NCI-H1694 treated with DMSO at 0.1 percent for 48 hours (cell line): ENCODE data around the gene FCAMR.
"Not testable (repeated sequence)": the region's sequence is repeated elsewhere in the genome, so short reads cannot be mapped to it uniquely, and the experiment has no call there.

Source experiments
- DNase-seq: peaks from one replicate; lab custom pipeline; 2025; lab: John Stamatoyannopoulos, UW

FCAMR gene

GRCh38 chr1:206933333-206933945, 36.8 kb downstream of the FCAMR start:
- no peak for DNase-seq

- no peak for DNase-seq
Observed at GRCh38 chr1:206932177-206932576, 38.1 kb downstream of the FCAMR start.

DNA sequence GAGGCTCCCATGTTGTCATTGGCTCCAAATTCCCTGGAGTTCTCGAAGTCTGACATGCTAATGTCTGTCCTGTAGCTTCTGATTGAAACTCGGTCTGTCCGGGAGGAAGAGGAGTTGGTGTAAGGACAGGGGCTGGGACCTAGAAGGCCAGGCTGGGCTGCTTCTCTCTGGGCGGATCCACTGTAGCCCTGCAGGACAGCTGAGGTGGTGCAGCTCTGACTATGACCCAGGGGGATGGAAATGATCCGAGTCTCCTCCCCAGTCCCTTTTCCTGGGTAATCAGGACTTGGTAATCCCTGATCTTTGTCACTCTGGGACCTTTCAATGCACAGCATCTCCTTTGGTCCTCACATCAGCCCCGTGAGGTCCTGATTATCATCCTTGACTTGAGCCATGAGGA, 38.6 kb downstream of the FCAMR start:
- DNase-seq, result no peak

DNA sequence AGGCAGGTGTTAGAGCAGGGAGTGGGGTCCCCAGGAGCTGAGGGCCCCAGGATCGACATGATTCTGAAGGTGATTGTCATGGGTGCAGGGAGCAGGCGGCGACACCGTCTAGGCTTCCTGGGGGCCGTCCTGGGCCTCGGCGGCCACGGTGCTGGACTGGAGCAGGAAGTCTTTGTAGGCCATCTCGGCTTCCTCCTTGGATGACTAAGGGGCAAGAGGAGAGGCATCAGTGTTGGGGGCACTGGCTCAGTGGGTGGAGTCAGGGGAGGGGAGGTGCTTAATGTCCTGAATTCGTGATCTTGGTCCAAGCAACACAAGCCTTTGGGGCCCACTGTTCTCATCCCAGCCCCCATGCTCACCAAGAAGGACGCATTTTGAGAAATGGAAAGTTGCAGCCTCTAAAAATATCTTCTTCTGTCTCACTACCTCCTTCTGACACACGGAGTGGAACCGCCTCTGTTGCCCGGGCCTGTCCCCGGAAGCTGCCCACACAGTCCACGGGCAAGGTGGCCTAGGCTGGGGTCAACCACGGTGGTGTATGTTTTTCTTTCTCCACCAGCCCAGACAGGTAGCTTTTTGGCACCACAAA, 40.0 kb downstream of the FCAMR start:
- no peak for DNase-seq

DNA sequence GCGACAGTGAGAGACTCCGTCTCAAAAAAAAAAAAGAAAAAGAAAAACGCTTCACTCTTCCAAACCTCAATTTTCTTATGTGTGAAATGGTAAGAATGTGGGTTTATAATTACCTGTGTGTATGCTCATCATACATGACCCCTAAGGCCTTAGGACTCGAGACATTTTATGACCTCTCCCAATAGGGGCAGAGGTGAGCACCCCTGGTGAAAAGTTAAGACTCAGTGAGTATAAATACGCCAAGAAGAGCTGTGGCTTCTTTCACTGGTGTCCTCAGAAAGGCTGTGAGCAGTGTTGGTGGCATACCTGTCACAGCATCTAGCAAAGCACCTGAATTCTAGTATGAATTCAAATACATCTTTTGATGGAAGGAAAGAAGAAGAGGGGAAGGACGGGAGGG, 40.7 kb downstream of the FCAMR start:
- no peak for DNase-seq

DNA sequence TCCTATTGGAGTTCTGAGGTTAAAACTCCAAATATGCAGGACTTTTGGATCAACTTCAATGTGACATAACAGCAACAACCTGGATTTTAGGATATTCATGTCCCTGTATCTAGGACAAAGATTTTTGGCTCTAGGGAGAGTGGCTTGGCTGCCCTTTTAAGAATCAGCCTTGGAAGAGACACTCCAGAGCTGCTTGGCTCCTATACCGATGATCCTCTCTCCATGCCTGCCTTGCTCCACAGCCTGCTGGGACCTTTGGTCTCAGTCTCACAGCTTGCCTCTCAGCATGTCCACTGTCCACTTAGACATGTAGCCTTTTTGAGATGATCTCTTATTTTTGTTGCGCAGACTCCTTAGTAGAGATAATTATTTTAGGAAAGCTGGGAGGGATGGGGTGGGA, 44.0 kb downstream of the FCAMR start:
- no peak for DNase-seq

GRCh38 chr1:206925106-206925736, 45.0 kb downstream of the FCAMR start:
- no peak for DNase-seq

- no peak for DNase-seq
Observed at GRCh38 chr1:206924592-206925105, 45.6 kb downstream of the FCAMR start.

GRCh38 chr1:206923961-206924557, 46.2 kb downstream of the FCAMR start:
- not testable (repeated sequence) for DNase-seq

DNA sequence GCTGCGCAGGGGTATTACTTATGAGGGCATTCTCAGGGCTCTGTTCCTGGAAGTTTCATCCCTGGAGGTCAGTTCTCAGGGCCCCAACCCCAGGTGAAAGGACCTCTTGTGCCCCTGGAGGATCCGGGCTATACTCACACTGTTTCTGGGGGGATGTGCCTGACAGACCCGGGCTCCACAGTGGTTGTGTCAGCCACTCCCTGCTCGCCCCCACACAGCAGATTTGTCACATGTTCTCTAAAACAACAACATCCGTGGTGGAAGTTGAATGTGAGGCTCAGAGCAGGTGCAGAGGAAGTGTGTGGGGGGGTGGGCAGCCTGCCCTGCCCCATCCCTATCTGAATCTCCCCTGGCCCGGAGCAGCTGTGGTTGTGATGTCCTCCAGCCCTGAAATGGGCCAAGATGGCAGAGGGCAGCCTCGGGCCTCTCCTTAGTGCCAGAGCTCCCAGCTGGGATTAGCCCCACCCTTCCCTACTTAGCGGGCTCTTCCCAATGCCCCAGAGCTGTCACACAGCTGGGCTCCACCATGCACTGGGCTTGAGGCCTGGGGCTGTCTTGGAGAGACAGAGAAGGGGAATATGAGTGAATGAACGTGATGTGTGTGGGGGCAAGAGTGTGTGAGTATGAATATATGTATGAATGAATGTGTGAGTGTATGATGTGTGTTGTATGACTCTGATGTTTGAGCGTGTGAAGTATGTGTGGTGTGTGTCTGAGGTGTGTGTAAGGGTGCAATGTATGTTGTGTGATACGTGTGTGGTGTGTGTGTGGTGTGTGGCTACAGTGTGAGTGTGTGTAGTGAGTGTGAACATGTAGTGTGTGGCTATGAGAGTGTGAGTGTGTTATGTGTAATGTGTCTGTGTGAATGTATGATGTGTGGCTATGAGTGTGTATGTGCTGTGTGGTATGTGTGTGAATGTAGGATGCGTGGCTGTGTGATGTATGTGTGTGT, 47.0 kb downstream of the FCAMR start:
- DNase-seq, result no peak

DNA sequence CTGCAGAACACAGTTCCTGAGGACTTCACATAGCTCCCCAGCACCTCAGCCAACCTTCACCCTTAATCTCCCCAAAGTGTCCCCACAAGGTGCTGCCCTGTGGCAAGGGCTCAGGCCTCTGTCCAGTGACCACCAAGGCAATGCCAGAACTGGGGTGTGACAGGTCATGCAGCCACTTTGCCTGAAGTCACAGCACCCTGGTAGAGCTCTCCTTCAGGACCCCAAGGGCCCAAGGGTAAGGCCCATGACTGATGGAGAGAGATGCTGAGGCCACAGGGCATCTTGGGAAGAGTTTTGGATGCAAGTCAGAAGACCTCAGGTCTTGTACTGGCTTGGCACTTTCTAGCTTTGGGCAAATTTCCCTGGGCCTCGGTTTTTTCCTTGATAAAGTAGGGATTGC, 47.7 kb downstream of the FCAMR start:
- no peak for DNase-seq

- DNase-seq, result no peak
Observed at GRCh38 chr1:206921772-206922265, 48.4 kb downstream of the FCAMR start, which contains the start of gene FCMR. Gene FCMR (minus strand): TSS chr1:206921941. CDS start chr1:206921854, 87 bp downstream.

DNA sequence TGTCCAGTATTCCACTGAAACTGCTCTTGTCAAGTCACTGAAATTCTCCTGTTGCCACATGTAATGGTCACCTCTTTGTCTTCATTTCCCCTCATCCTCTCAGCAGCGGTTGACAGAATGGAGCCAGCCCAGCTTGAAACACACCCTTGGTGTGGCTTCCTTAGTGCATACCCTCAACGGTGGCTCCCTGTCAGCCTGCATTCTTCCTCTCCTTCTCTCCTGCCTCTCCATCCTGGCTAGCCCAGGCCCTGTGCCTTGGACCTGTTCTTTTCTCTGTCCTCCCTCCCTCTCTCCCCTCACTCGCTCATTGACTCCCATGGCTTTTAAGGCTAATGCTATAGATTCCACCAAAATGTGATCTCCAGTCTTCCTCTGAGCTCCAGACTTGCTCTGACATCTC, 52.2 kb downstream of the FCAMR start:
- no peak for DNase-seq

DNA sequence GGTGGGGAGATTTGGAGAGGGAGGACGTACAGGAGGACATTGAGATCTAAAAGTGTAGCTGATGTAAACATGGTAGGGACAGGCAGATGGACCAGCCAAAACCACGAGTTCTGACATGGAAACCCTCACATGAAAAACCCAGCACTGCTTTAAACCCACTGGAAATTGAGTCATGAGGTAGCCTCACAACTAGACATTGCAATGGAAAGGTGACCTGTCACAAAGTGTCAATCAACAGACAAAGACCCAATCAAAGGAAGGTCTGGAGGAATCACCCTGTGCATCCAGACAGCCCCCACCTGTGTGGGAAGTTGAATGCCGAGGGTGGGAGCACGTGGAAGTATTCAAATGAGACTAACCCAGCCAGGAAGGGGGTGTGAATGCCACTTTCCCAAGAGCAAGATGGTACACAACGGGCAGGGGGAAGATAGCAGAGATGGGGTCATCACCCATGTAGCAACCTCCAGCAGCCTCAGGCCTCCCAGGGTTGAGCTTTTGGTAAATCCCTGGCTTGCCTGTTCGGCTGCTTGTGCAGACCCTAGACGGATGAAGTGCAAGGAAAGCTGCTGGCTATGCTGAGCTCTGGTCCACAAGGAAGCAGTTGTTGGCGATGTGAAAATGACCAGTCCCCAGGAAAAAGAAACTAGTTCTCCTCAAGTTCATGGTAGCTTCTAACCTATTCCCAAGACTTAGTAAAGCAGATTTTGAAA, 54.1 kb downstream of the FCAMR start:
- DNase-seq, result no peak

DNA sequence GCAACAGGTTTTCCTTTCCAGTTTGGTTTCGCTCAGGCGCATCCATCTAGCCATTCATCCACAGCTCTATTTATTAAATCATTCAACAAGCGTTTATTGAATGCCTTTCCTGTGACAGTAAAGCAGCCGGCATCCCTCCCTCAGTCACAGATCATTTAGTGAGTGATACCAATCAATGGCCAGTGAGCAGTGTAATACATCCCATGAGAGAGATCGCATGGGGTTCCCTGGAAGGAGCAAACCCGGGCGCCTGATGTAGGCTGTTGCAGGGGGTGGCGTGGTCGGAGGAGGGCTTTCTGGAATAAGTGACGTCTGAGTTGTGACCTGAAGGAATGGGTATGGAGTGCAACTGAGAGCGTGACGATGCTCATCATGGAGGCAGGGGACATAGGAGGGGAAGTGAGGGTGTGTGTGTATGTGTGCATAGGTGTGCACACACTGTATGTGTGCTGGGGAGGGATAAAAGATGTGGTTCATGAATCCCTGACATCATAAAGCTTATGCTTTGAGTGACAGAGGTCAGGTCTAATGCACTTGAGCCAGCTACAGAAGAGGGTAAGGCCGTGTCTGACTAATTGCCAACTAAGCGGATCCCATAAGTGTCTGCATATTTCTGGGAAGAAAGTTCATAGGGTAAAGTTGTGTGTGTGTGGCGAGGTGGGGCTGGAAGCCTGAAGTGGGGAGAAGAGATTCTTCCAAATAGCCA, 55.1 kb downstream of the FCAMR start:
- DNase-seq, result no peak

DNA sequence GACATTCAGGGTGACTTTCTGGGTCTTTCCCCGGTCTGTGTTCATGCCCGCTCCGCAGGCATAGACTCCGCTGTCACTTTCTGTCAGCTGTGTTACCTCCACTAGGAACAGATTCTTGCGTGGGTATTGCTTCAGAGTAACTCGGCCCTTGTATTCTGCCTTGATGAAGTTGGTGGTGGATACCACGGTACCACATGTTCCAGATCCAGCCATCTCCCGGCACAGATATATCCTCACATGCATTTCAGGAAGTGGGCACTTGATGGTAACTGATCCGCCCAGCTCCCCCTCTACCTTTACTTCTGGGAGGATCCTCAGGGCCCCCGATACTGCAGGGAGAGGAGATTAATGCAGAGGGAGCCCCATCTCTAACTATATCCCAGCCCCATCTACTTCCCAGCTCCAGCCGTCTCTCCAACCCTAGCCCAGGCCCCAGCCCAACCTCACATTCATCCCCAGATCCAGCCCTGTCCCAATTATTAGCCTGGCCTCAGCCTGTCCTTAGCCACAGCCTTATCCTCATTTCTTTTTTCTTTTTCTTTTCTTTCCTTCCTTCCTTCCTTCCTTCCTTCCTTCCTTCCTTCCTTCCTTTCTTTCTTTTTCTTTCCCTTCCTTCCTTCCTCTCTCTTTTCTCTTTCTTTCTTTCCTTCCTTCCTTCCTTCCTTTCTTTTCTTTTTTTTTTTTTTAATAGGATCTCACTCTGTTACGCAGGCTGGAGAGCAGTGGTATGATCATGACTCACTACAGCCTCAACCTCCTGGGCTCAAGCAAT, 56.3 kb downstream of the FCAMR start:
- DNase-seq, result no peak

DNA sequence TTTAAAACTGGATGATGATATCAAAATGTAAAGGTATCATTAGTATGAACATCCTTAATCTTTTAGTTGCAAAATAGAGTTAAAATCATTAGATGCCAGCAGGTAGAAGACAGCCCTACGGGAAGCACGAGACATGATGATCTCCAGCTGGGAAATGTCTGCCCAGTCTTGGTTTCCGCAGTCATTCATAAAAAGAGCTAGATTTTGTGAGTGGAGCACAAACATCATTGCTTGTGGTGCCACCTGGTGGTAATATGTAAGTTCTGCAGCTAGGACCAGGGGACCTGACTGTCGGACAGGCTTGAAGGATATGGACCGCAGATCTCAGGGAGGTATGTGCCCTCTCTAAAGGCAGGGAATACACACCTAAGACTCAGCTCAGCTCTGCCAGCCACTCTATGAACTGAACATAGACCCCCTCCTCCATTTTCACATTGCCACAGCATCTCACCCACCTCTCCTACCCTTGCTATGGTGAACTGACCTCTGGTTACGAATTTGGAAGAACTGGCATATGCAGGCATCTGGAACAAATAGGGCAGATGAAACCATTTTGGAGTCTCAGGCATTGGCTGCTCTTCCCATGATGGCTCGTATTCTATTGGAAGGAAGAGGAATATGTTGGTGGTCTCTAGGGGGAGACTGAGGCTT, 57.7 kb downstream of the FCAMR start:
- DNase-seq, result peak; percentile 77

DNA sequence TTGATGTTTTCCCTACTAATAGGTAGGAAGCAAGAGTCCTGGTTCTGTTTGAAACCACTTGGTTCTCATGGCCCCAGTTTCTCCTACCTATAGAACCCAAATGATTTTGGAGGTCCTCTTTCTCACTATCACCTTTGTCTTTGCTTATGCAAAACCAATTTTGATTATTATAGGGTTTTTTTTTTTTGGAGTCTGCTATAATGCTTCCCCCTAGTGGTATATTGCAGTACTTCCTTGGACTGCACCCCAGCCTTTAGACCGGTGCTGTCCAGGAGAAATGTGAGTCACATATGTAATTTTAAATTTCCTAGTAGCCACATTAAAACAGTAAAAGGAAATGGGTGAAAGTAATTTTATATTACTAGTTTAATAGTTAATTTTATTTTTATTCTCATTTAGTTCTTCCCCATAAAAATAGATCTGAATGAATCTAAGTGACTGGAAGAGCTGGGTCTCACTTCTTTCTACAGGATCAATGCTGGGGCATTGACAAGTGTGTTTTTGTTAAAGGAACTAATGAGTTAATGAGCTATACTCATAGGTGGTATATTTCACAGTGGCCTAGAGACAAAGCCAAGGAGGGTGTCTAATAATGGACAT, 59.1 kb downstream of the FCAMR start:
- DNase-seq, result peak; percentile 58

- DNase-seq, result no peak
Observed at GRCh38 chr1:206909883-206910318, 60.4 kb downstream of the FCAMR start.
